ENCODE data around the gene ABCF1. TPM values are rescaled to one million over a fixed set of nuclear protein-coding genes. Genes with fewer than 3 reads are reported as not detected.

The ABCF1 gene
- total and polyA plus RNA-seq, 3 donors from 2014 or later, result 63.2 to 104 (median 67.1) TPM

DNA sequence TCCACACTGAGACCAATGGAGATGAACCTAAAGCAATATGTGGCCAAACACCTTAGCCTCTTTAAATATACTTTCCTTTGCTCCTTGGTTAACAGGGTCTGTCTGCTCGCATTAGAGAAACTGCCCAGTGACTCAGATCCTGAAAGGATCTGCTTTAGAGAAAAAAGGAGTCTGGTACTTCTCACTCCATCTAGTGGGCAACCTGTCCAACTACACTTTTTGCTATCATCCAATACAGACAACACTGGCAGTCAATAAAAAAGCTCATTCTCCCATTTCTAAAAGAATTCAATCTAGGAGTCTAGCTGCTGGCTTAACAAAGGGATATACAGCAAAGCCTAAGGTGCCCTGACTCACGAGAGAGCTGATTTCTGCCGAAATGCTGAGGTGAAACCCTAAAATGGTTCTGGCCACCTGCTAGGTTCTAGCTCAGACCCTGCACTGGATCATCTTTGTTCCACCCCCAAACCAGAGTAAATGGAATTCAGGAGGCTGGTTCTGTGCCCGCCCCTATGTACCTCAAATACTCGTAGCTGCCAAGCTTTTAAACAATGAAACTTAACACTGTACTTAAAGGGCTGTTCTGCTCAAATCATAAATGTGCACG is 26.5 kb upstream of the ABCF1 start:
- no peaks in the 10 kb centered on the region for H3K36me3 ChIP-seq (ENCODE audit: low read depth, missing control alignments)
- H3K4me1 ChIP-seq, result peaks cover 6% of the 10 kb centered on the region
- intact Hi-C loops (cut with DNase I; ENCODE audit: low total_unique reads), result no loop called here
- no peaks in the 10 kb centered on the region for H3K9me3 ChIP-seq
- H3K27ac ChIP-seq, result no peak overlapping the region
- TF ChIP-seq POLR2A (IDR thresholded peaks at IDR 0.05), result no peak
- TF ChIP-seq, protein P1, sequence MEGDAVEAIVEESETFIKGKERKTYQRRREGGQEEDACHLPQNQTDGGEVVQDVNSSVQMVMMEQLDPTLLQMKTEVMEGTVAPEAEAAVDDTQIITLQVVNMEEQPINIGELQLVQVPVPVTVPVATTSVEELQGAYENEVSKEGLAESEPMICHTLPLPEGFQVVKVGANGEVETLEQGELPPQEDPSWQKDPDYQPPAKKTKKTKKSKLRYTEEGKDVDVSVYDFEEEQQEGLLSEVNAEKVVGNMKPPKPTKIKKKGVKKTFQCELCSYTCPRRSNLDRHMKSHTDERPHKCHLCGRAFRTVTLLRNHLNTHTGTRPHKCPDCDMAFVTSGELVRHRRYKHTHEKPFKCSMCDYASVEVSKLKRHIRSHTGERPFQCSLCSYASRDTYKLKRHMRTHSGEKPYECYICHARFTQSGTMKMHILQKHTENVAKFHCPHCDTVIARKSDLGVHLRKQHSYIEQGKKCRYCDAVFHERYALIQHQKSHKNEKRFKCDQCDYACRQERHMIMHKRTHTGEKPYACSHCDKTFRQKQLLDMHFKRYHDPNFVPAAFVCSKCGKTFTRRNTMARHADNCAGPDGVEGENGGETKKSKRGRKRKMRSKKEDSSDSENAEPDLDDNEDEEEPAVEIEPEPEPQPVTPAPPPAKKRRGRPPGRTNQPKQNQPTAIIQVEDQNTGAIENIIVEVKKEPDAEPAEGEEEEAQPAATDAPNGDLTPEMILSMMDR (IDR thresholded peaks at IDR 0.05), result peak; percentile 57 to 75 (median 74)
- no peak for DNase-seq
- H3K27me3 ChIP-seq, result no peaks in the 10 kb centered on the region
- no peak overlapping the region for H3K4me3 ChIP-seq
- WGBS, 2 donors, result 46 to 49% methylated on average over 6 of the region's 6 CpGs

- H3K4me1 ChIP-seq, result no peaks in the 10 kb centered on the region
- no peak overlapping the region for H3K27ac ChIP-seq
- no peak for TF ChIP-seq POLR2A (IDR thresholded peaks at IDR 0.05)
- no peaks in the 10 kb centered on the region for H3K27me3 ChIP-seq
- no peaks in the 10 kb centered on the region for H3K36me3 ChIP-seq (ENCODE audit: low read depth, missing control alignments)
- no peak for DNase-seq
- no peaks in the 10 kb centered on the region for H3K9me3 ChIP-seq
- H3K4me3 ChIP-seq, result no peak overlapping the region
- intact Hi-C loops (cut with DNase I; ENCODE audit: low total_unique reads), result no loop called here
- 91 to 92% methylated on average over 6 of the region's 6 CpGs for WGBS, 2 donors
Observed at GRCh38 chr6:30547454-30547853, 23.8 kb upstream of the ABCF1 start.

- DNase-seq, result no peak
- no peaks in the 10 kb centered on the region for H3K4me1 ChIP-seq
- no peaks in the 10 kb centered on the region for H3K36me3 ChIP-seq (ENCODE audit: low read depth, missing control alignments)
- no peaks in the 10 kb centered on the region for H3K9me3 ChIP-seq
- TF ChIP-seq, protein P1 (IDR thresholded peaks at IDR 0.05), result no peak
- TF ChIP-seq POLR2A (IDR thresholded peaks at IDR 0.05), result no peak
- H3K27ac ChIP-seq, result no peak overlapping the region
- intact Hi-C loops (cut with DNase I; ENCODE audit: low total_unique reads), result no loop called here
- 62 to 65% methylated on average over 2 of the region's 2 CpGs for WGBS, 2 donors
- H3K4me3 ChIP-seq, result no peak overlapping the region
- no peaks in the 10 kb centered on the region for H3K27me3 ChIP-seq
Observed at GRCh38 chr6:30548375-30548774, 22.9 kb upstream of the ABCF1 start.

DNA sequence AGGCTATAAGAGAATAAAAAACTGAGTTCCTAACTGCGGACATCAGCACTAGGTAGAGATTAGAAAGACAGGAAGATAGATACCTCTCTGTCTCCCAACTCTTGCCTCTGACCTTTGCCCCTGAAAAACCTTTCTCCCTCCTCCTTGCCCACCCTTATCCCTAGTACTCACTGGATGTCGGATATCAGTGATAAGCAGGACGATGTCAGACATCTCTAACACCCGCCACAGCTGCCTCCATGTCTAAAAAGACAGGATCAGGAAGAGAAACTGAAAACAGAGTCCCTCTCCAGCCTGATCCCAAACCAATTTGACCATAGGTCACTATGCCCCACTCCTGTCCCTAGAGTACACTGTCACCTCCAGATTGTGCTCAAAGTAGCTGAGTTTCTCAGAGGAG is 16.8 kb upstream of the ABCF1 start:
- Histone ChIP-seq H3K27me3 (no peaks in the 10 kb centered on the region), H3K27ac (no peak overlapping the region), H3K4me3 (no peak overlapping the region), H3K36me3 (ENCODE audit: low read depth, missing control alignments) (no peaks in the 10 kb centered on the region), H3K4me1 (peaks cover 16% of the 10 kb centered on the region), H3K9me3 (no peaks in the 10 kb centered on the region)
- intact Hi-C loops (cut with DNase I; ENCODE audit: low total_unique reads), result no loop called here
- TF ChIP-seq, protein P1 (IDR thresholded peaks at IDR 0.05), result no peak
- TF ChIP-seq POLR2A (IDR thresholded peaks at IDR 0.05), result no peak
- WGBS, 2 donors, result 84 to 85% methylated on average over 4 of the region's 4 CpGs
- no peak for DNase-seq

DNA sequence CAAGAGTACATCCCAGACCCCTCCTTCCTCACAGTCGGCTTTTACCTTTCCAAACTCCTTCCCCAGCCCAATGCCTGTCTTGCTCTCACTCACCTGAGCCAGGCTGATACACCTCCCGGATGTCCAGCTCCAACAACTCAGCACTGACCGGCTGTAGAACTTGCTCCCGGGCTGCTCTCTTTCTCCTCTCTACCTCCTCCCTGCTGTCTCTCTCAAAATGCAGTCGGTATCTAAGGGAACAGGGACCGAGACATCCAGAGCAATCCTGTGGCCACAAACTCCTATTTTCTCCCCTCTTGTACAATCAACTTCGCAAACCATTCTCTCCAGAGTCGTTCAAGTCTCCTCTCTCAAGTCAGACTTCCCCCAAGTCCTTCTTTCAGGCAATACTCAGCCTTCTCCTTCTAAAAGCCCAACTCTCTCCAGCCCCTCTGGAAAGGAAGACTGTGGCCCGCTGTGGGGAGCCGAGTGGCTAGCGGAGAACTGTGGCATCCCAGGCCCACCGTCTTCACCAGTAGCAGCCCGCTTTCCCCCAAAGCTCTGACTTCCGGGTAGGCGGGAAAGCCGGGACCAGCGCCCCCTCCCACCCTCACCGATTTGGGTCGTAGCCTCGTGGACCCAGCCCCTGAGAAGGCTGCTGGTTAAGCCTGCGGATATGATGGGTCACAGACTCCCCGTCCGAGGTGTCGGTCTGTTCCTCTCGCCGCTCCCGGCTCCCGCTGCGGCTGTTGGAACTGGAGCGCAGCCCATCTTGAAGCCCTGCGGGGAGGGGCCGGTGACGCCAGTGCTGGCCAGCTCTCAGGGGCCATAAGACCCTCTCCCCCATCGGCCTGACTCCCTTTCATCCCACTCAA is 16.1 kb upstream of the ABCF1 start:
- Histone ChIP-seq H3K9me3 (no peaks in the 10 kb centered on the region), H3K27ac (peak overlapping the region; percentile 96 to 99), H3K4me1 (peaks cover 16% of the 10 kb centered on the region), H3K27me3 (no peaks in the 10 kb centered on the region), H3K36me3 (ENCODE audit: low read depth, missing control alignments) (no peaks in the 10 kb centered on the region), H3K4me3 (peak overlapping the region; percentile 92 to 97)
- intact Hi-C loops (cut with DNase I; ENCODE audit: low total_unique reads), result no loop called here
- WGBS, 2 donors, result 9 to 12% methylated on average over 24 to 34 of the region's 34 CpGs
- peak; percentile 57 for DNase-seq
- no peak for TF ChIP-seq POLR2A (IDR thresholded peaks at IDR 0.05)
- TF ChIP-seq, protein P1 (IDR thresholded peaks at IDR 0.05), result no peak
